HepG2 (cell line): ENCODE measurements around the gene GALR3. TPM values are rescaled to one million over a fixed set of nuclear protein-coding genes. Genes with fewer than 3 reads are reported as not detected.

Experiments
- AGO2 ChIP-seq: fragments of 200-400 bp; formaldehyde crosslinking; optimal IDR thresholded peaks from 2 replicates; pipeline ENCODE3; 2017; ENCODE audit warnings: mild to moderate bottlenecking, low read depth, low read length, moderate library complexity
- CEBPZ ChIP-seq: IDR thresholded peaks from 2 replicates; pipeline ENCODE4 v1.6.1; 2012; ENCODE audit warnings: low read length, improper control_type of control experiment
- HMGXB4 ChIP-seq, 2 experiments: sonication (generic) in 1 of 2; formaldehyde crosslinking in 1 of 2; IDR thresholded peaks; 2 replicates each; pipeline versions ENCODE4 v1.4.0 to v1.6.1; 2018 to 2020; ENCODE audit warnings: missing genetic modification reagents in 2 of 2, borderline replicate concordance in 1 of 2, low read depth in 1 of 2, mild to moderate bottlenecking in 1 of 2, missing biosample characterization in 1 of 2
- HOXA5 ChIP-seq: sonication (generic); formaldehyde crosslinking; IDR thresholded peaks from 2 replicates; pipeline ENCODE4 v1.4.0; 2020; ENCODE audit warnings: missing genetic modification reagents
- NPAS2 ChIP-seq: sonication (generic); formaldehyde crosslinking; IDR thresholded peaks from 2 replicates; pipeline ENCODE4 v1.8.0; 2022; ENCODE audit warnings: mild to moderate bottlenecking, missing genetic modification reagents, borderline replicate concordance
- SRY ChIP-seq: sonication (generic); formaldehyde crosslinking; IDR thresholded peaks from 2 replicates; pipeline ENCODE4 v1.8.0; 2022; ENCODE audit warnings: mild to moderate bottlenecking, missing genetic modification reagents
- TBX2 ChIP-seq: sonication (generic); formaldehyde crosslinking; IDR thresholded peaks from 2 replicates; pipeline ENCODE4 v1.5.0; 2020; ENCODE audit warnings: missing genetic modification reagents, mild to moderate bottlenecking, borderline replicate concordance
- ZFAT ChIP-seq: sonication (generic); formaldehyde crosslinking; conservative IDR thresholded peaks from 2 replicates; pipeline ENCODE4 v1.8.1; 2023; ENCODE audit warnings: missing genetic modification reagents, inconsistent platforms
- ZNF367 ChIP-seq: sonication (generic); formaldehyde crosslinking; IDR thresholded peaks from 2 replicates; pipeline ENCODE4 v1.4.0; 2020; ENCODE audit warnings: missing genetic modification reagents, borderline replicate concordance
- ZNF44 ChIP-seq: sonication (generic); formaldehyde crosslinking; IDR thresholded peaks from 2 replicates; pipeline ENCODE4 v1.5.1; 2020; ENCODE audit warnings: mild to moderate bottlenecking, missing genetic modification reagents
- ZZZ3 ChIP-seq: sonication (generic); formaldehyde crosslinking; IDR thresholded peaks from 2 replicates; pipeline ENCODE4 v1.4.0; 2020; ENCODE audit warnings: missing genetic modification reagents, mild to moderate bottlenecking, borderline replicate concordance
- polyA plus RNA-seq, 8 experiments: library from polyadenylated mRNA; depleted of rRNA in 3 of 8; stranded (reverse) in 7 of 8; unstranded in 1 of 8; fragments of >200 nt; fragmentation: Illumina TruSeq in 4 of 8; extraction: Trizol in 4 of 8; gene quantifications; 2 replicates each; pipeline versions ENCODE4 v1.2.1 to v1.2.3, GENCODE V29; 2011 to 2016; ENCODE audit warnings: low read depth in 4 of 8, missing spikeins in 1 of 8, mixed read lengths in 1 of 8; ENCODE audit not compliant: insufficient read depth in 1 of 8
- total RNA-seq, 5 experiments: library from RNA; depleted of rRNA; stranded (reverse); fragments of >200 nt; fragmentation: Illumina TruSeq; extraction: Trizol; gene quantifications; 2 replicates each; pipeline ENCODE4 v1.2.3, GENCODE V29; 2016; ENCODE audit warnings: low read depth in 1 of 5
- TF ChIP-seq, protein P1 (sequence below): sonication (generic); formaldehyde crosslinking; IDR thresholded peaks from 2 replicates; pipeline ENCODE4 v1.8.0; 2022; ENCODE audit warnings: mild to moderate bottlenecking, missing genetic modification reagents; ENCODE audit not compliant: insufficient replicate concordance
- TF ChIP-seq, protein P2 (sequence below): IDR thresholded peaks from 2 replicates; pipeline ENCODE4 v1.6.1; 2016; ENCODE audit warnings: low read depth, missing genetic modification reagents, missing compliant biosample characterization
- TF ChIP-seq, protein P3 (sequence below): sonication (generic); formaldehyde crosslinking; IDR thresholded peaks from 2 replicates; pipeline ENCODE4 v1.8.0; 2022; ENCODE audit warnings: mild to moderate bottlenecking, missing genetic modification reagents, borderline replicate concordance

GALR3 gene
- total and polyA plus RNA-seq, 2 of the 13 experiments (the other 11 are each of a cell fraction or from before 2014, with no cell fraction given): 0.13 TPM; not detected in 1

- TF ChIP-seq ZNF367 (CRISPR knock-in tag): no peak
- no peak for TF ChIP-seq ZZZ3
- TF ChIP-seq, protein P1, sequence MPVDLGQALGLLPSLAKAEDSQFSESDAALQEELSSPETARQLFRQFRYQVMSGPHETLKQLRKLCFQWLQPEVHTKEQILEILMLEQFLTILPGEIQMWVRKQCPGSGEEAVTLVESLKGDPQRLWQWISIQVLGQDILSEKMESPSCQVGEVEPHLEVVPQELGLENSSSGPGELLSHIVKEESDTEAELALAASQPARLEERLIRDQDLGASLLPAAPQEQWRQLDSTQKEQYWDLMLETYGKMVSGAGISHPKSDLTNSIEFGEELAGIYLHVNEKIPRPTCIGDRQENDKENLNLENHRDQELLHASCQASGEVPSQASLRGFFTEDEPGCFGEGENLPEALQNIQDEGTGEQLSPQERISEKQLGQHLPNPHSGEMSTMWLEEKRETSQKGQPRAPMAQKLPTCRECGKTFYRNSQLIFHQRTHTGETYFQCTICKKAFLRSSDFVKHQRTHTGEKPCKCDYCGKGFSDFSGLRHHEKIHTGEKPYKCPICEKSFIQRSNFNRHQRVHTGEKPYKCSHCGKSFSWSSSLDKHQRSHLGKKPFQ (CRISPR knock-in tag): no peak
- no peak for TF ChIP-seq CEBPZ
- TF ChIP-seq, protein P2, sequence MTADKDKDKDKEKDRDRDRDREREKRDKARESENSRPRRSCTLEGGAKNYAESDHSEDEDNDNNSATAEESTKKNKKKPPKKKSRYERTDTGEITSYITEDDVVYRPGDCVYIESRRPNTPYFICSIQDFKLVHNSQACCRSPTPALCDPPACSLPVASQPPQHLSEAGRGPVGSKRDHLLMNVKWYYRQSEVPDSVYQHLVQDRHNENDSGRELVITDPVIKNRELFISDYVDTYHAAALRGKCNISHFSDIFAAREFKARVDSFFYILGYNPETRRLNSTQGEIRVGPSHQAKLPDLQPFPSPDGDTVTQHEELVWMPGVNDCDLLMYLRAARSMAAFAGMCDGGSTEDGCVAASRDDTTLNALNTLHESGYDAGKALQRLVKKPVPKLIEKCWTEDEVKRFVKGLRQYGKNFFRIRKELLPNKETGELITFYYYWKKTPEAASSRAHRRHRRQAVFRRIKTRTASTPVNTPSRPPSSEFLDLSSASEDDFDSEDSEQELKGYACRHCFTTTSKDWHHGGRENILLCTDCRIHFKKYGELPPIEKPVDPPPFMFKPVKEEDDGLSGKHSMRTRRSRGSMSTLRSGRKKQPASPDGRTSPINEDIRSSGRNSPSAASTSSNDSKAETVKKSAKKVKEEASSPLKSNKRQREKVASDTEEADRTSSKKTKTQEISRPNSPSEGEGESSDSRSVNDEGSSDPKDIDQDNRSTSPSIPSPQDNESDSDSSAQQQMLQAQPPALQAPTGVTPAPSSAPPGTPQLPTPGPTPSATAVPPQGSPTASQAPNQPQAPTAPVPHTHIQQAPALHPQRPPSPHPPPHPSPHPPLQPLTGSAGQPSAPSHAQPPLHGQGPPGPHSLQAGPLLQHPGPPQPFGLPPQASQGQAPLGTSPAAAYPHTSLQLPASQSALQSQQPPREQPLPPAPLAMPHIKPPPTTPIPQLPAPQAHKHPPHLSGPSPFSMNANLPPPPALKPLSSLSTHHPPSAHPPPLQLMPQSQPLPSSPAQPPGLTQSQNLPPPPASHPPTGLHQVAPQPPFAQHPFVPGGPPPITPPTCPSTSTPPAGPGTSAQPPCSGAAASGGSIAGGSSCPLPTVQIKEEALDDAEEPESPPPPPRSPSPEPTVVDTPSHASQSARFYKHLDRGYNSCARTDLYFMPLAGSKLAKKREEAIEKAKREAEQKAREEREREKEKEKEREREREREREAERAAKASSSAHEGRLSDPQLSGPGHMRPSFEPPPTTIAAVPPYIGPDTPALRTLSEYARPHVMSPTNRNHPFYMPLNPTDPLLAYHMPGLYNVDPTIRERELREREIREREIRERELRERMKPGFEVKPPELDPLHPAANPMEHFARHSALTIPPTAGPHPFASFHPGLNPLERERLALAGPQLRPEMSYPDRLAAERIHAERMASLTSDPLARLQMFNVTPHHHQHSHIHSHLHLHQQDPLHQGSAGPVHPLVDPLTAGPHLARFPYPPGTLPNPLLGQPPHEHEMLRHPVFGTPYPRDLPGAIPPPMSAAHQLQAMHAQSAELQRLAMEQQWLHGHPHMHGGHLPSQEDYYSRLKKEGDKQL (CRISPR knock-in tag): no peak
- TF ChIP-seq HMGXB4 (CRISPR knock-in tag; IDR thresholded peaks at IDR 0.05; ENCODE audit: borderline replicate concordance in 1 of 2, low read depth in 1 of 2): no peak
- TF ChIP-seq ZFAT (CRISPR knock-in tag): no peak
- TF ChIP-seq NPAS2 (CRISPR knock-in tag): no peak
- no peak for TF ChIP-seq SRY (CRISPR knock-in tag)
- peak; percentile 79 for TF ChIP-seq TBX2 (CRISPR knock-in tag)
- TF ChIP-seq AGO2: no peak
- TF ChIP-seq ZNF44 (CRISPR knock-in tag): no peak
- no peak for TF ChIP-seq HOXA5 (CRISPR knock-in tag)
- TF ChIP-seq, protein P3, sequence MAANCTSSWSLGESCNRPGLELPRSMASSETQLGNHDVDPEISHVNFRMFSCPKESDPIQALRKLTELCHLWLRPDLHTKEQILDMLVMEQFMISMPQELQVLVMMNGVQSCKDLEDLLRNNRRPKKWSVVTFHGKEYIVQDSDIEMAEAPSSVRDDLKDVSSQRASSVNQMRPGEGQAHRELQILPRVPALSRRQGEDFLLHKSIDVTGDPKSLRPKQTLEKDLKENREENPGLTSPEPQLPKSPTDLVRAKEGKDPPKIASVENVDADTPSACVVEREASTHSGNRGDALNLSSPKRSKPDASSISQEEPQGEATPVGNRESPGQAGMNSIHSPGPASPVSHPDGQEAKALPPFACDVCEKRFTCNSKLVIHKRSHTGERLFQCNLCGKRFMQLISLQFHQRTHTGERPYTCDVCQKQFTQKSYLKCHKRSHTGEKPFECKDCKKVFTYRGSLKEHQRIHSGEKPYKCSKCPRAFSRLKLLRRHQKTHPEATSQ (CRISPR knock-in tag): no peak
These were observed 20.0 kb upstream of the GALR3 start (continued) for GRCh38 chr22:37803195-37803638.
